HG03378 (cell line): ENCODE data around the gene PRRX2.
"Not testable (repeated sequence)": the region's sequence is repeated elsewhere in the genome, so short reads cannot be mapped to it uniquely, and the experiment has no call there.

Source experiments
- ATAC-seq: cut with Tn5 transposase; IDR thresholded peaks from one replicate; pipeline ENCODE4 v1.9.1; 2021; ENCODE audit warnings: mild to moderate bottlenecking, moderate library complexity; ENCODE audit not compliant: unreplicated experiment

The PRRX2 gene

GRCh38 chr9:129635099-129636065 lies 30.1 kb upstream of the PRRX2 start:
- ATAC-seq: no peak

- not testable (repeated sequence) for ATAC-seq
These were observed 29.1 kb upstream of the PRRX2 start for GRCh38 chr9:129636343-129636742.

GRCh38 chr9:129637102-129637501 lies 28.3 kb upstream of the PRRX2 start:
- ATAC-seq: no peak

GRCh38 chr9:129637673-129638439 lies 27.6 kb upstream of the PRRX2 start:
- no peak for ATAC-seq

- ATAC-seq: no peak
These were observed 26.3 kb upstream of the PRRX2 start for GRCh38 chr9:129639034-129639630.

GRCh38 chr9:129639756-129640085 lies 25.7 kb upstream of the PRRX2 start:
- no peak for ATAC-seq

- ATAC-seq: no peak
These were observed 25.2 kb upstream of the PRRX2 start for GRCh38 chr9:129640086-129640870.

- no peak for ATAC-seq
These were observed 24.3 kb upstream of the PRRX2 start for GRCh38 chr9:129640871-129641749.

GRCh38 chr9:129641750-129642585 lies 23.5 kb upstream of the PRRX2 start, which contains the start of gene ASB6:
Gene ASB6 (minus strand): TSS chr9:129642151. CDS start chr9:129641999, 152 bp downstream.
- ATAC-seq: peak; percentile 64

GRCh38 chr9:129643706-129644105 lies 21.7 kb upstream of the PRRX2 start:
- no peak for ATAC-seq

GRCh38 chr9:129644365-129644764 lies 21.1 kb upstream of the PRRX2 start:
- no peak for ATAC-seq

GRCh38 chr9:129644902-129645301 lies 20.5 kb upstream of the PRRX2 start:
- ATAC-seq: no peak

- ATAC-seq: no peak
These were observed 19.2 kb upstream of the PRRX2 start for GRCh38 chr9:129646252-129646651.

GRCh38 chr9:129646654-129647053 lies 18.8 kb upstream of the PRRX2 start:
- ATAC-seq: no peak

GRCh38 chr9:129647635-129648034 lies 17.8 kb upstream of the PRRX2 start:
- no peak for ATAC-seq

- no peak for ATAC-seq
These were observed 17.2 kb upstream of the PRRX2 start for GRCh38 chr9:129648092-129648763.

GRCh38 chr9:129648764-129649115 lies 16.7 kb upstream of the PRRX2 start:
- ATAC-seq: no peak
